ENCODE data around the gene MYO18A.

Gene MYO18A

GRCh38 chr17:29032857-29033197 lies 147.4 kb downstream of the MYO18A start:
- DNase-seq (ENCODE audit: low read depth) = no peak

- DNase-seq (ENCODE audit: low read depth) = no peak
These were observed 148.0 kb downstream of the MYO18A start for GRCh38 chr17:29032013-29032856.

- no peak for DNase-seq (ENCODE audit: low read depth)
These were observed 148.7 kb downstream of the MYO18A start for GRCh38 chr17:29031488-29031887.

- DNase-seq (ENCODE audit: low read depth) = no peak
These were observed 155.8 kb downstream of the MYO18A start for GRCh38 chr17:29024316-29024952.

- DNase-seq (ENCODE audit: low read depth) = no peak
These were observed 158.1 kb downstream of the MYO18A start for GRCh38 chr17:29022074-29022473.

- no peak for DNase-seq (ENCODE audit: low read depth)
These were observed 159.0 kb downstream of the MYO18A start for GRCh38 chr17:29021226-29021625.
